AG10803 (cell line): ENCODE results near the gene ADAMTS8.
A peak's percentile ranks its signal among the peaks of the same experiment; 100 is the strongest.

Experiments
- DNase-seq: peaks from one replicate; pipeline ENCODE4 v3.0.0; 2010; ENCODE audit warnings: low read depth
- H3K4me3 ChIP-seq: 2 replicates; pipeline ENCODE4 v1.5.1; 2011; ENCODE audit warnings: mild to moderate bottlenecking, low read length, control low read depth
- TF ChIP-seq, protein P1 (sequence below): conservative IDR thresholded peaks from 2 replicates; pipeline ENCODE4 v1.5.1; 2011; ENCODE audit warnings: mild to moderate bottlenecking, low read length, control low read depth, inconsistent platforms

The ADAMTS8 gene

DNA sequence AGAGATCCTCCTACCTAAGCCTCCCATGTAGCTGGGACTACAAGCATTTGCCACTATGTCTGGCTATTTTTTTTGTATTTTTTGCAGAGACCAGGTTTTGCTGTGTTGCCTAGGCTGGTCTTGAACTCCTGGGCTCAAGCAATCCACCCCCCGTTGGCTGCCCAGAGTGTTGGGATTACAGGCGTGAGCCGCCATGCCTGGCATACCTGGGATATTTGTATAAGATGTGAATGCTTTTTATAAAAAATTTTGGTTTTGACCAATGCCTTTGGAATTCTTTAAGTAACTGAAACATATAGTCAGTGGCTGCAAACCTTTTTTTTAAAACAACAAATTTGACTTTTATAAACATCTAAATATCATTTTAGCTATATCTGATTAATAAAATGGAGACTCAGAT lies 42.4 kb downstream of the ADAMTS8 start:
- TF ChIP-seq, protein P1, sequence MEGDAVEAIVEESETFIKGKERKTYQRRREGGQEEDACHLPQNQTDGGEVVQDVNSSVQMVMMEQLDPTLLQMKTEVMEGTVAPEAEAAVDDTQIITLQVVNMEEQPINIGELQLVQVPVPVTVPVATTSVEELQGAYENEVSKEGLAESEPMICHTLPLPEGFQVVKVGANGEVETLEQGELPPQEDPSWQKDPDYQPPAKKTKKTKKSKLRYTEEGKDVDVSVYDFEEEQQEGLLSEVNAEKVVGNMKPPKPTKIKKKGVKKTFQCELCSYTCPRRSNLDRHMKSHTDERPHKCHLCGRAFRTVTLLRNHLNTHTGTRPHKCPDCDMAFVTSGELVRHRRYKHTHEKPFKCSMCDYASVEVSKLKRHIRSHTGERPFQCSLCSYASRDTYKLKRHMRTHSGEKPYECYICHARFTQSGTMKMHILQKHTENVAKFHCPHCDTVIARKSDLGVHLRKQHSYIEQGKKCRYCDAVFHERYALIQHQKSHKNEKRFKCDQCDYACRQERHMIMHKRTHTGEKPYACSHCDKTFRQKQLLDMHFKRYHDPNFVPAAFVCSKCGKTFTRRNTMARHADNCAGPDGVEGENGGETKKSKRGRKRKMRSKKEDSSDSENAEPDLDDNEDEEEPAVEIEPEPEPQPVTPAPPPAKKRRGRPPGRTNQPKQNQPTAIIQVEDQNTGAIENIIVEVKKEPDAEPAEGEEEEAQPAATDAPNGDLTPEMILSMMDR = no peak
- no peak for DNase-seq
- H3K4me3 ChIP-seq = no peak overlapping the region

DNA sequence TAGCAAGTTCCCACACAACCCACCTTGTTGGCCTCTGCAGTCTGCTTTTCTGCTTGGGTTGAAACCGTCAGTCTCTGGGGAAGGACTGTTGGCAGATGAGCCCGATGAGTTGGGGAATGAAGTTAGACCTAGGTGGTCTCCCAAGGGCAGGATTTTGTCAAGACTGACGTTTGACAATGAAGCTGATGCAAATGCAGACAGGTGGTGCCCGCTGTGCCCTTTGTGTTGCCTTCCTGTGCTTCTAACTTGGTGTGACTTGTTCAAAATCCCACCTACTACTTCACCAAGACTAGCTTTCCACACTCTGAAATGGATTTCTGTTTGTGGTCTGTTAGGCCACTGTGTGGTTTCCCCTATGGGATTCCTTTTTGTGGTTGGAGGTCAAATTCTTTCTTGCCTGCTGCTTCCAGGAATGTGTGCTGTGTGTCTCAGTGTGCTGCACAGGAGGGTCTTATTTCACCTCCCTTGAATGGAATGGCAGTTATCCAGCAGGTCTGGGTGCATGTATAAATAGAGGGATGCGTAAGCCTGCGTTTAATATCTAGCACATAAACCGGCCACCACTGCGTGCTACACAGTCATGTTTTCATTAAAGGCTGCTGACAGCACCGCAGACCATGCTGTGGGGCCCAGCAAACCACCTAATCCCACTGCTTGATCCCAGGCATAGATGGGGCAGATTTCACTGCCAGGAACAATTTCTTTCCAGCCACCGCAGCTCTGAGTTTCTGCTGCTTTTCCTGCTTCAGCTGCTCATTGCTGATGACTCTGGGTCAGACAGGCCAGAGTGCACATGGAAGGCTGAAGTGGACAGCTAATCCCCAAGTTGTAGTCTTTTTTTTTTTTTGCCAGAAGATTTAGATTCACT lies 44.8 kb downstream of the ADAMTS8 start:
- H3K4me3 ChIP-seq = no peak overlapping the region
- DNase-seq = peak; percentile 75
- TF ChIP-seq, protein P1 = no peak

DNA sequence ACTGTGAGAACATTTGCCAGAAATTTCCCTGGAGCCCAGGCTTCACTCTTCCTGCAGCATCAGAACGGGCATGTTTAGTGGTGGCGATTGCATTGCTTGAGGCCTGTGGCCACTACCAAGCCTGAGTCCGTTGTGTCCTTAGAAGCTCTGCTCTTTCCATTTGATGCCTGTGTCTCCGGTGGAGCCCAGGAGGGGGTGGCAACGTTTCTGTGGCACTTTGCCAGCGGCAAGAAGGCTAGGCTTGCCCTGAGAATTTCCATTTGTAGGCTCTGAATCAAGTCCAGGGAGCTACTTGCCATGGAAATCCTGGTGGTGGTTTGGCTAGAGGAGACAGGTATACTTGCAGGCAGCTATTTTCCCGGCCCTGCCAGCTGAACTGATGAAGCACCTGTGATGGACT lies 47.1 kb downstream of the ADAMTS8 start:
- no peak overlapping the region for H3K4me3 ChIP-seq
- DNase-seq = no peak
- TF ChIP-seq, protein P1 = no peak

DNA sequence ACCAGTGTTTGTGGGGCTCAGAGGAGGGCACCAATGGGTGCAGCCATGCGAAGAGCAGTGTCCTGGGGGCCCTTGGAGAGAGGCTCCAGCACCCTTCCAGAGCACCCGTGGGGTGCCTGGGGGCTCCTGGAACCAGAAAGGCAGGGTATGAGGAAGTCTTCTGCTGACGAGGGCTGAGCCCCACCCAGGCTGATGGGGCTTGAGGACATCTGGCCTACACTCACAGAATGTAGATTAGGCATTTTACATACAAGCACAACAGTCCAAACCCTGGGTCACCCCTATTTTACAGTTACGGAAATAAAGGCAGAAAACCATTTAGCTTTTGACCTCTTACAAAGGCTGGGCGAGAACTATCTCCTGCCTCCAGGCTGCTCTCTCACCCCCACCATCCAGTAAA lies 47.6 kb downstream of the ADAMTS8 start:
- DNase-seq = no peak
- TF ChIP-seq, protein P1 = no peak
- no peak overlapping the region for H3K4me3 ChIP-seq

DNA sequence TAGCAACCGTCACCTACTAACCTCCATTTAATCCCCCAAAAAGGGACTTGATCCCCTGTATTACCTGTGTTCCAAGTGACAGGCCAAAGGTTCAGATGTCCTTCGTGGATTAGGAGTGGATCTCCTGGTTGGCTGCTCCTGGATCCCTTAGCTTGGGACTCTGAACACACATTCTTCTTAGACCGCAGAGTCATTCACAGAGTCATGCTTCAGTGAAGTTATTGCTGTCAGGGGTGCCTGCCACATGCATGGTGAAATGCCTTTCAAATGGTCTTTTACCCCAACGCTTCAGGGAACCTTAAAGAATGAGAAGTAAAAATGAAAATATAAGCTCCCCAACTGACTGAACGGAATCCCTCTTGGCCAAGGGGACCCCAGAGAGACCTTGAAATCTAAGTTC lies 49.1 kb downstream of the ADAMTS8 start:
- no peak overlapping the region for H3K4me3 ChIP-seq
- TF ChIP-seq, protein P1 = no peak
- DNase-seq = no peak

DNA sequence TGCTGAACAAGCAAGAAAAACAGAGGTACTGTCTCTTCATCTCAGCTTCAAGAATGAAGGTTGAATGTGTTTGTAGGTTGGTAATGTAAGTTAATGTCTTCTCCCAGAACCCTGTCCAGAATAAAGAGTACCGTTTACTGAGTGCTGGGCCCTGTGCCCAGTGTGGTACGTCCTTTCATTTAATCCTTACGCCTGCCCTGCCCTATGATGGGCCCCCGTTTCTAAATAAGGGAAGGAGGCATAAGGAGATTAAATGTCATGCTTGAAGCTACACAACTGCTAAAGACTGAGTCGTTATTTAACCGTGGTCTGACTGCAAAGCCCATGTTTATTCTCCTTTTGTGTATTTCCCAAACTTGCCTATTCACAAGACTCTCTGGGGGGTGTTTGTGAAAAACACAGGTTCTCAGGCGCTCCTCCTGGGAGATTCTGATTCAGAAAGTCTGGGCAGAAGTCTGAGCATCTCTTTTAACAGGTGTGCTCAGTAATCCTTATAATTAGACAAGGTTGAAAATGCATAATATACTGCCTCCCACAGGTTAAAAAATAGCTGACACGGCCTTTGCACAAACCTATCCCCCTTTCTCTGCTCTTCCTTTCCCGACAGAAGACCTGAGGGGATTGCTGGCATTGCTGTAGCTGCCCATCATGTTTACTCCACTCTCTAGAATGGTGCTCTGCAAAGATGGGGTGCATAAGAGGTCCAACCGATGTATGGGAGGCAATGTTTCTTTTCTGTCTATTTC lies 57.4 kb downstream of the ADAMTS8 start:
- TF ChIP-seq, protein P1 = no peak
- no peak for DNase-seq

More for the DNA sequence above, 57.4 kb downstream of the ADAMTS8 start:
- no peak overlapping the region for H3K4me3 ChIP-seq
